Measurements from ENCODE around the gene APP.

The APP gene

GRCh38 chr21:25862112-25862511 is 308.5 kb downstream of the APP start:
- Histone ChIP-seq H3K36me3 (ENCODE audit: control insufficient read depth, insufficient read depth, low read length) (no peaks in the 10 kb centered on the region), H3K9ac (ENCODE audit: low read depth, low read length) (no peak overlapping the region), H3K4me3 (ENCODE audit: low read depth, low read length) (no peak overlapping the region), H3K27me3 (ENCODE audit: control insufficient read depth, insufficient read depth, low read length) (no peaks in the 10 kb centered on the region), H3K4me1 (ENCODE audit: control insufficient read depth, insufficient read depth, low read length) (no peaks in the 10 kb centered on the region), H3K9me3 (ENCODE audit: control insufficient read depth, insufficient read depth, low read length) (no peaks in the 10 kb centered on the region)

GRCh38 chr21:25859235-25859929 is 311.2 kb downstream of the APP start:
- no peaks in the 10 kb centered on the region for H3K36me3 ChIP-seq (ENCODE audit: control insufficient read depth, insufficient read depth, low read length)
- no peak overlapping the region for H3K9ac ChIP-seq (ENCODE audit: low read depth, low read length)
- no peaks in the 10 kb centered on the region for H3K4me1 ChIP-seq (ENCODE audit: control insufficient read depth, insufficient read depth, low read length)
- no peaks in the 10 kb centered on the region for H3K9me3 ChIP-seq (ENCODE audit: control insufficient read depth, insufficient read depth, low read length)
- no peak overlapping the region for H3K4me3 ChIP-seq (ENCODE audit: low read depth, low read length)
- no peaks in the 10 kb centered on the region for H3K27me3 ChIP-seq (ENCODE audit: control insufficient read depth, insufficient read depth, low read length)

- Histone ChIP-seq H3K4me3 (ENCODE audit: low read depth, low read length) (no peak overlapping the region), H3K27me3 (ENCODE audit: control insufficient read depth, insufficient read depth, low read length) (no peaks in the 10 kb centered on the region), H3K9me3 (ENCODE audit: control insufficient read depth, insufficient read depth, low read length) (no peaks in the 10 kb centered on the region), H3K9ac (ENCODE audit: low read depth, low read length) (no peak overlapping the region), H3K4me1 (ENCODE audit: control insufficient read depth, insufficient read depth, low read length) (no peaks in the 10 kb centered on the region), H3K36me3 (ENCODE audit: control insufficient read depth, insufficient read depth, low read length) (no peaks in the 10 kb centered on the region)
Observed at GRCh38 chr21:25858325-25858724, 312.2 kb downstream of the APP start.

- Histone ChIP-seq H3K9me3 (ENCODE audit: control insufficient read depth, insufficient read depth, low read length) (no peaks in the 10 kb centered on the region), H3K4me1 (ENCODE audit: control insufficient read depth, insufficient read depth, low read length) (no peaks in the 10 kb centered on the region), H3K36me3 (ENCODE audit: control insufficient read depth, insufficient read depth, low read length) (no peaks in the 10 kb centered on the region), H3K27me3 (ENCODE audit: control insufficient read depth, insufficient read depth, low read length) (no peaks in the 10 kb centered on the region), H3K9ac (ENCODE audit: low read depth, low read length) (no peak overlapping the region), H3K4me3 (ENCODE audit: low read depth, low read length) (no peak overlapping the region)
Observed at GRCh38 chr21:25857308-25858074, 313.1 kb downstream of the APP start.

- Histone ChIP-seq H3K4me3 (ENCODE audit: low read depth, low read length) (no peak overlapping the region), H3K27me3 (ENCODE audit: control insufficient read depth, insufficient read depth, low read length) (no peaks in the 10 kb centered on the region), H3K36me3 (ENCODE audit: control insufficient read depth, insufficient read depth, low read length) (no peaks in the 10 kb centered on the region), H3K9me3 (ENCODE audit: control insufficient read depth, insufficient read depth, low read length) (no peaks in the 10 kb centered on the region), H3K9ac (ENCODE audit: low read depth, low read length) (no peak overlapping the region), H3K4me1 (ENCODE audit: control insufficient read depth, insufficient read depth, low read length) (no peaks in the 10 kb centered on the region)
Observed at GRCh38 chr21:25855576-25855975, 315.0 kb downstream of the APP start.

- Histone ChIP-seq H3K27me3 (ENCODE audit: control insufficient read depth, insufficient read depth, low read length) (no peaks in the 10 kb centered on the region), H3K4me1 (ENCODE audit: control insufficient read depth, insufficient read depth, low read length) (no peaks in the 10 kb centered on the region), H3K9ac (ENCODE audit: low read depth, low read length) (no peak overlapping the region), H3K36me3 (ENCODE audit: control insufficient read depth, insufficient read depth, low read length) (no peaks in the 10 kb centered on the region), H3K9me3 (ENCODE audit: control insufficient read depth, insufficient read depth, low read length) (no peaks in the 10 kb centered on the region), H3K4me3 (ENCODE audit: low read depth, low read length) (no peak overlapping the region)
Observed at GRCh38 chr21:25850126-25850842, 320.3 kb downstream of the APP start.

GRCh38 chr21:25848309-25848708 is 322.3 kb downstream of the APP start:
- H3K9me3 ChIP-seq (ENCODE audit: control insufficient read depth, insufficient read depth, low read length): no peaks in the 10 kb centered on the region
- no peak overlapping the region for H3K9ac ChIP-seq (ENCODE audit: low read depth, low read length)
- no peaks in the 10 kb centered on the region for H3K36me3 ChIP-seq (ENCODE audit: control insufficient read depth, insufficient read depth, low read length)
- no peaks in the 10 kb centered on the region for H3K4me1 ChIP-seq (ENCODE audit: control insufficient read depth, insufficient read depth, low read length)
- no peaks in the 10 kb centered on the region for H3K27me3 ChIP-seq (ENCODE audit: control insufficient read depth, insufficient read depth, low read length)
- H3K4me3 ChIP-seq (ENCODE audit: low read depth, low read length): no peak overlapping the region

GRCh38 chr21:25845729-25846256 is 324.8 kb downstream of the APP start:
- no peaks in the 10 kb centered on the region for H3K4me1 ChIP-seq (ENCODE audit: control insufficient read depth, insufficient read depth, low read length)
- no peak overlapping the region for H3K9ac ChIP-seq (ENCODE audit: low read depth, low read length)

GRCh38 chr21:25842925-25843324 is 327.6 kb downstream of the APP start:
- H3K4me1 ChIP-seq (ENCODE audit: control insufficient read depth, insufficient read depth, low read length): no peaks in the 10 kb centered on the region
- no peak overlapping the region for H3K4me3 ChIP-seq (ENCODE audit: low read depth, low read length)
- no peak overlapping the region for H3K9ac ChIP-seq (ENCODE audit: low read depth, low read length)
- H3K9me3 ChIP-seq (ENCODE audit: control insufficient read depth, insufficient read depth, low read length): no peaks in the 10 kb centered on the region
- no peaks in the 10 kb centered on the region for H3K36me3 ChIP-seq (ENCODE audit: control insufficient read depth, insufficient read depth, low read length)
- no peaks in the 10 kb centered on the region for H3K27me3 ChIP-seq (ENCODE audit: control insufficient read depth, insufficient read depth, low read length)

More at GRCh38 chr21:25845729-25846256, 324.8 kb downstream of the APP start:
- no peaks in the 10 kb centered on the region for H3K27me3 ChIP-seq (ENCODE audit: control insufficient read depth, insufficient read depth, low read length)
- no peaks in the 10 kb centered on the region for H3K9me3 ChIP-seq (ENCODE audit: control insufficient read depth, insufficient read depth, low read length)
- no peaks in the 10 kb centered on the region for H3K36me3 ChIP-seq (ENCODE audit: control insufficient read depth, insufficient read depth, low read length)
- H3K4me3 ChIP-seq (ENCODE audit: low read depth, low read length): no peak overlapping the region

GRCh38 chr21:25838809-25839208 is 331.8 kb downstream of the APP start:
- Histone ChIP-seq H3K27me3 (ENCODE audit: control insufficient read depth, insufficient read depth, low read length) (no peaks in the 10 kb centered on the region), H3K36me3 (ENCODE audit: control insufficient read depth, insufficient read depth, low read length) (no peaks in the 10 kb centered on the region), H3K9me3 (ENCODE audit: control insufficient read depth, insufficient read depth, low read length) (no peaks in the 10 kb centered on the region), H3K4me1 (ENCODE audit: control insufficient read depth, insufficient read depth, low read length) (no peaks in the 10 kb centered on the region), H3K4me3 (ENCODE audit: low read depth, low read length) (no peak overlapping the region), H3K9ac (ENCODE audit: low read depth, low read length) (no peak overlapping the region)

GRCh38 chr21:25837533-25838265 is 332.9 kb downstream of the APP start:
- H3K4me1 ChIP-seq (ENCODE audit: control insufficient read depth, insufficient read depth, low read length): no peaks in the 10 kb centered on the region
- H3K9me3 ChIP-seq (ENCODE audit: control insufficient read depth, insufficient read depth, low read length): no peaks in the 10 kb centered on the region
- no peak overlapping the region for H3K4me3 ChIP-seq (ENCODE audit: low read depth, low read length)
- no peak overlapping the region for H3K9ac ChIP-seq (ENCODE audit: low read depth, low read length)
- H3K27me3 ChIP-seq (ENCODE audit: control insufficient read depth, insufficient read depth, low read length): no peaks in the 10 kb centered on the region
- no peaks in the 10 kb centered on the region for H3K36me3 ChIP-seq (ENCODE audit: control insufficient read depth, insufficient read depth, low read length)

All from iPS-15b (cell line).